ENCODE data around the gene EPHB2.

EPHB2 gene

GRCh38 chr1:22781483-22781882 lies 70.8 kb downstream of the EPHB2 start:
- no peak for DNase-seq

DNA sequence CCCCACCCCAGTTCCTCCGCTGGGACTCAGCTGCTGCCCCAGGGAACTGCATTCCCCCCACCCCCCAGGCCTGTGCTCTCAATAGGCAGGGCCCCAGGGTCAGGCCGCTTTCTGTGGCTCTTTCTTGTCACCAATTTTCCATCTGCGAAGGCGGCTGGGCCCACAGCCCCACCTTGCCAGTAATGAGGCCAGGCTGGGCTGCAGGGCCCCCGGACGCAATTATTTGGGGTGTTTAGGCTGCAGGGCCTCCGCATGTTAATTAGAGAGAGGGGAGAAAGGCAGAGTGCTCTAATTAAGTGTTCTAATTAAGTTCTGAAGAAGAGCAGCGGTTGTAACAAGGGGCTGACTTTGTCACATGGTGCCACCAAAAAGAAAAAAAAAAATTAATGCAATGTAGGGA lies 71.8 kb downstream of the EPHB2 start:
- DNase-seq = no peak

- no peak for DNase-seq
Observed at GRCh38 chr1:22784317-22784716, 73.7 kb downstream of the EPHB2 start.

- DNase-seq = no peak
Observed at GRCh38 chr1:22784737-22785136, 74.1 kb downstream of the EPHB2 start.

DNA sequence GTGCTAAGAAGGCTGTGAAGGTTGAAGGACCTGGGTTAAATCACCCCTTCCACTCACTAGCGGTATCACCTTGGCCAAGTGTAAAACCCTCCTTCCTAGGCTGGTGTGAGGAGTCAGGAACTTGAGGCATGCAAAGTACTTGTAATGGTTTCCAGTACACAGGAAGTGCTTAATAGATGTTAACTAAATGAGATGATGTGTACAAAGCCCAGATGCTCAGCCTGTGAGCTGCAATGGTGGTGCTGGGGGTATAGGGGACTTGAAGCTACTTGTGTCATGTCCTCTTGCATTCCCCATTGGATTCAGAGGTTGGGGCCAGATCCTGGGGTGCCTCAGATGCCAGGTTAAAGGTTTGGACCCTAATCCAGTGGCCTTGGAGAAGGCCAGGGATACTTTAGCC lies 75.5 kb downstream of the EPHB2 start:
- DNase-seq = no peak

GRCh38 chr1:22786719-22787489 lies 76.3 kb downstream of the EPHB2 start:
- no peak for DNase-seq

- no peak for DNase-seq
Observed at GRCh38 chr1:22787636-22788035, 77.0 kb downstream of the EPHB2 start.

GRCh38 chr1:22788254-22788661 lies 77.6 kb downstream of the EPHB2 start:
- no peak for DNase-seq

DNA sequence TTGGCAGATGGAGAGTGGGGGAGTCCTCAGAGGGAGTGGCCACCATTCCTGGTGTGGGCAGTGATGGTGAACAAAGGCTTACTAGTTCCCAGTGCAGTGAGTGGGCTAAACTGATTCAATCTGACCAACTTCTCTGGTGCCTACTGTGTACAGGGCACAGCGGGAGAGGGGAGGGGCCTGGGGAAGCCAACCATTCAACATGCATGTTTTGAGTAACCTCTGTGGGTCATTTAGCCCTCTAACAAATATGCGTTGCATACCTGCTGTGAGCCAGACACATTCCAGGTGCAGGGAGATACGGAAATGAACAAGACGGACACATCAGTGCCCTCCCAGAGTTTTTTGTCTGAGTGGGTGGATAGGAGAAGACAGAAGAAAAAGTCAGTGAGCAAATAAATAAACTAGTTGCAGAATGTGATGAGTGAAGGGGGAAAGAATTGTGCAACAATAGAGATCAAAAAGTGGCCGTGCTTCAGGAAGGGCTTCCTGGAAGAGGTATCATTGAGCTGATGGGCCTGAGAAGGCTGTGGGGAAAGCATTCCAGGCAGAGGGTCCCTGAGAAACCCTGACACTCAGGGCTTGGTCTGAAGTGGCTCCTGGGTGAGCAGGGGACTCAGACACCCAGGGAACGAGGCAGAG lies 78.8 kb downstream of the EPHB2 start:
- DNase-seq = no peak

DNA sequence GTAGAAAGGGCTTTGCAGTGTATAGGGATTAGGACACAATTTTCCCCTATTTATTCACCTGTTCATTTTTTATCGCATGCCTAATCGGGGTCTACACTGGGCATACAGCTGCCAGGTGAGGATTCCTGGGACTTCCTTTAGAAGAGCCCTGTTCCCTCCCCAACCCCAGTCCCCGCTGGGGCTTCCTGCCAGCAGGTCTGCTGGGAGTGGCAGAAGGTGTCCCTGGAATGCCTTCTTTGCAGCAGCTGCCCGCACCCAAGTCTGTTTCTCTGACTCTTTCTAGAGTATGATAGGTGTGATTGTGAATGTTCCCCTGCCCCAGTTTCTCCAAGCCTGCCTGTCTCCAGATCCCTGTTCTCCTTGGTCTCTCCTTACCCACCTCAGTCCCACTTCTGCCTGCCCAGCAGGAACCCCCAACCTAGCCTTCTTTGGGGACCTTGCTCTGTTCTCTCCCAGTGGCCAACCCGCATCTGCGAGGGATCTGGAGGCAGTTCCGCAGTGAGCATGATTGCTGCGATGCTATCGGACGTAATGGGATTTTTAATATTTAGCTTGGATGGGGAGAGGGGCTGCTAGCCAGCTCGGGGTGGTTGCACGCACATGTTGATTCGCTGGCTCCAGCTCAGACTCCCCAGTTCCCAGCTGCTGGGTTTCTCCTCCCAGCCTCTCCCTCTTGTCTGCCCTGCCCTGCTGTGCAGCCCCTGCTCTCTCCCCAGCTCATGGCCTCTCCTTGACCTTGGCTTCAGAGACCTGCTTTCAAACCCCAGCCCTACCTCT lies 79.8 kb downstream of the EPHB2 start:
- no peak for DNase-seq

DNA sequence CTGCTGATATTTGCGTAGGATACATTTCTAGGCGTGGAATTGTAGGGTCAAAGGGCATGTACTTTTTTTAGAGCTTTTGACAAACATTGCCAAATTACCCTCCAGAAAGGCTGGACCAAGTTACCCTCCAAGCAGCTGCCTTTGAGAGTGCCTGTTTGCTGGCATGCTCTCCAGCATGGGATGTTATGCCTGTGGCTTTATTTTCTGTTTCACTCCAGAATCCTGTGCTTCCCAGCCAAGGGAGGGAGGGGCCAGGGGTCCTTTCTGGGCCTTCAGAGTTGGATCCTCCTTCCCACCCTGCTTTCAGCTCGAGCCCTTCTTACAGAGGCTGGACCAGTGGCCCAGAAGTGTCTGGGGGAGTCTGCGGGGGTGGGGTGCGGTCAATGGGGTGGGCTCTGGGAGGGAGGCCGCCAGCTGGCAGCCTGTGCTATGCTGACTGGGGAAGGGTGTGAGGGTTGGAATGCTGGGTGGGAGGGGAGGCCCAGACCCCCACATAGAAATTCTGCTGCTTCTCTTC lies 81.2 kb downstream of the EPHB2 start:
- DNase-seq = no peak

- DNase-seq = no peak
Observed at GRCh38 chr1:22792396-22793160, 81.9 kb downstream of the EPHB2 start.

- DNase-seq = no peak
Observed at GRCh38 chr1:22793647-22794046, 83.0 kb downstream of the EPHB2 start.

GRCh38 chr1:22794647-22795365 lies 84.2 kb downstream of the EPHB2 start:
- no peak for DNase-seq

GRCh38 chr1:22795366-22795714 lies 84.7 kb downstream of the EPHB2 start:
- no peak for DNase-seq

- no peak for DNase-seq
Observed at GRCh38 chr1:22796642-22797041, 86.0 kb downstream of the EPHB2 start.

GRCh38 chr1:22798083-22798482 lies 87.4 kb downstream of the EPHB2 start:
- no peak for DNase-seq

DNA sequence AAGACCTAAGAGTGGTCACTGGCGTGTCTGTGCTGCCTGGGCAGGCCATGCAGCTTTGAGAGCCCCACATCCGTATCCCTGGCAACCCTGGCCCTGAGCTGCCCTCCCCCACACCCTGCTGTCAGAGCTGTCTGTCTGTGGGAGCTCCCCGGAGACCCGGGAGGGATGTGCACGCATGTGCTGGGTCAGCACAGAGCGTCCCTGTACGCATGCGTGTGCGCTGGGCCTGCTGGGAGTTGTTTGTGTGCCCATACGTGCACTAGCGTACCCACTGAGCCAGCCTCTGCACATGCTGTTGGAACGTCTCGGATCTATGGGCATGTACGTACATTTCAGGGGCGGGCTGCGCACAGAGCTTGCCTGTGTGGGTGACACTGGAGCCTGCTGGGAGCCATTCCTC lies 89.3 kb downstream of the EPHB2 start:
- DNase-seq = peak in 2 of 14 donors; percentile 11 to 15

- DNase-seq = no peak
Observed at GRCh38 chr1:22800629-22801028, 90.0 kb downstream of the EPHB2 start.

- no peak for DNase-seq
Observed at GRCh38 chr1:22801347-22801746, 90.7 kb downstream of the EPHB2 start.

DNA sequence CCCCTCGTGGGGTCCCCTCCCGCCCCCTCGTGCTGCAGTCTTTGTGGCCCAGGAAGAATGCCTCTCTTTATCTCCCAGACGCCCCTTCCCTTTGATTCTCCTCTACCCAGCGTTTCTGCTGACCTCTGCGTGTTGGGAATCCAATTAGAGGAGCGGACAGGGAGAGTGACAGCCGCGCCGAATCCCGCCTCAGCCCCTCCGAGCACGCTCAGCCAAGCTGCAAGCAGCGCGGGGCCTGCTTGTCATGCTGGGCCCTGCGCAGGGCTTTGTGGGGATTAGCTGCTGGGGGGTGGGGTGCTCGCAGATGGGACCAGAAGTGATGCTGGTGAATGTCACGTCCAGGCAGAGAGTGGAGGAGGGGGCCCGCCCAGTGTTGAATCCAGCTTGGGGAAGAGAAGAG lies 91.1 kb downstream of the EPHB2 start:
- DNase-seq = peak in 2 of 14 donors; percentile 14 to 39

- no peak for DNase-seq
Observed at GRCh38 chr1:22803833-22804232, 93.2 kb downstream of the EPHB2 start.
